GM18909 (cell line): ENCODE measurements around the gene SIK3.

Experiments used
- ATAC-seq: cut with Tn5 transposase; IDR thresholded peaks from one replicate; pipeline ENCODE4 v1.9.1; 2021; ENCODE audit warnings: mild to moderate bottlenecking; ENCODE audit not compliant: unreplicated experiment, poor library complexity

SIK3 gene

GRCh38 chr11:116881143-116881542 is 217.1 kb downstream of the SIK3 start:
- ATAC-seq: no peak

- no peak for ATAC-seq
These were observed 218.2 kb downstream of the SIK3 start for GRCh38 chr11:116879800-116880625.

GRCh38 chr11:116876656-116877055 is 221.6 kb downstream of the SIK3 start:
- no peak for ATAC-seq

- ATAC-seq: no peak
These were observed 223.0 kb downstream of the SIK3 start for GRCh38 chr11:116875194-116875593.

GRCh38 chr11:116874251-116874650 is 224.0 kb downstream of the SIK3 start:
- ATAC-seq: no peak

GRCh38 chr11:116873381-116873780 is 224.8 kb downstream of the SIK3 start:
- no peak for ATAC-seq

GRCh38 chr11:116871248-116871647 is 227.0 kb downstream of the SIK3 start:
- ATAC-seq: no peak

GRCh38 chr11:116870054-116870453 is 228.2 kb downstream of the SIK3 start:
- no peak for ATAC-seq

- ATAC-seq: no peak
These were observed 228.6 kb downstream of the SIK3 start for GRCh38 chr11:116869610-116870009.

GRCh38 chr11:116868066-116868465 is 230.2 kb downstream of the SIK3 start:
- ATAC-seq: no peak

GRCh38 chr11:116867619-116868018 is 230.6 kb downstream of the SIK3 start:
- no peak for ATAC-seq

- ATAC-seq: no peak
These were observed 231.3 kb downstream of the SIK3 start for GRCh38 chr11:116866804-116867455.

- no peak for ATAC-seq
These were observed 232.5 kb downstream of the SIK3 start for GRCh38 chr11:116865696-116866095.

- no peak for ATAC-seq
These were observed 233.7 kb downstream of the SIK3 start for GRCh38 chr11:116864531-116864930.

GRCh38 chr11:116862951-116863350 is 235.3 kb downstream of the SIK3 start:
- ATAC-seq: no peak

- ATAC-seq: no peak
These were observed 236.0 kb downstream of the SIK3 start for GRCh38 chr11:116862185-116862584.

GRCh38 chr11:116861539-116861938 is 236.7 kb downstream of the SIK3 start:
- ATAC-seq: no peak

- no peak for ATAC-seq
These were observed 237.9 kb downstream of the SIK3 start for GRCh38 chr11:116860303-116860702.

GRCh38 chr11:116859175-116859574 is 239.1 kb downstream of the SIK3 start:
- no peak for ATAC-seq

- no peak for ATAC-seq
These were observed 240.3 kb downstream of the SIK3 start for GRCh38 chr11:116857936-116858335.

- no peak for ATAC-seq
These were observed 240.9 kb downstream of the SIK3 start for GRCh38 chr11:116857316-116857715.

GRCh38 chr11:116856423-116856822 is 241.8 kb downstream of the SIK3 start:
- no peak for ATAC-seq
